ENCODE data around the gene ADGRF1.

ADGRF1 gene

DNA sequence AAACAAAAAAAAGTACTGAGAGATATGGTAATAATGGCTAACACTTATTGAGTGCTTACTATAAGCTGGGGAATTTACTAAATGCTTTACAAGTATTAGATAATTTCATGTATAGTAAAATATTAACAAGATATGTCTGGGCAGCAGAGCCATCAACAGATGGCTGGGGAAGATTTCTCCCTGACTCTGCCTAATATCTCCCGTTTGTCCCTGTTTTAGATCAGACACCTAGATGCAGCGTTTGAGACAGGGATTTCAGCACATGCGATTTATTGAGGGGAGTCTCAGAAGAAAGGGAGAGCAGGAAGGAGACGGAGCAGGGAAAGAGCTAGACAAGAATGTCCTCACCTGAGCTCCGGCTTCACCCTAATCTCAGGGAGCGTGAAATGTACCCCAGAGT, 36.9 kb upstream of the ADGRF1 start:
- Histone ChIP-seq H3K27ac (replicated peaks) (no peak overlapping the region), H3K4me3 (replicated peaks; ENCODE audit: insufficient read depth, low read length) (no peak overlapping the region), H3K27me3 (ENCODE audit: insufficient read depth, poor library complexity, severe bottlenecking) (peaks cover 13% of the 10 kb centered on the region)
- no peak for DNase-seq (ENCODE audit: low read depth in 1 of 2, low spot score in 1 of 2)
- TF ChIP-seq CTCF (IDR thresholded peaks at IDR 0.05; ENCODE audit: insufficient read depth, low read length) (no peak), GABPA (IDR thresholded peaks at IDR 0.05; ENCODE audit: low read depth) (no peak), SPI1 (IDR thresholded peaks at IDR 0.05; ENCODE audit: borderline replicate concordance, low read depth) (no peak), REST (IDR thresholded peaks at IDR 0.05; ENCODE audit: insufficient replicate concordance, low read depth) (no peak), POLR2AphosphoS5 (IDR thresholded peaks at IDR 0.05; ENCODE audit: low read depth) (no peak)

- peak; percentile 11 to 28 for DNase-seq (ENCODE audit: low read depth in 1 of 2, low spot score in 1 of 2)
- H3K27ac ChIP-seq (replicated peaks), result no peak overlapping the region
- H3K27me3 ChIP-seq (ENCODE audit: insufficient read depth, poor library complexity, severe bottlenecking), result peaks cover 13% of the 10 kb centered on the region
- no peak overlapping the region for H3K4me3 ChIP-seq (replicated peaks; ENCODE audit: insufficient read depth, low read length)
- TF ChIP-seq SPI1 (IDR thresholded peaks at IDR 0.05; ENCODE audit: borderline replicate concordance, low read depth) (peak; percentile 26; the same call in 1 of the 2 replicates), GABPA (IDR thresholded peaks at IDR 0.05; ENCODE audit: low read depth) (no peak)
Measured at GRCh38 chr6:47076422-47077344, 34.6 kb upstream of the ADGRF1 start.

DNA sequence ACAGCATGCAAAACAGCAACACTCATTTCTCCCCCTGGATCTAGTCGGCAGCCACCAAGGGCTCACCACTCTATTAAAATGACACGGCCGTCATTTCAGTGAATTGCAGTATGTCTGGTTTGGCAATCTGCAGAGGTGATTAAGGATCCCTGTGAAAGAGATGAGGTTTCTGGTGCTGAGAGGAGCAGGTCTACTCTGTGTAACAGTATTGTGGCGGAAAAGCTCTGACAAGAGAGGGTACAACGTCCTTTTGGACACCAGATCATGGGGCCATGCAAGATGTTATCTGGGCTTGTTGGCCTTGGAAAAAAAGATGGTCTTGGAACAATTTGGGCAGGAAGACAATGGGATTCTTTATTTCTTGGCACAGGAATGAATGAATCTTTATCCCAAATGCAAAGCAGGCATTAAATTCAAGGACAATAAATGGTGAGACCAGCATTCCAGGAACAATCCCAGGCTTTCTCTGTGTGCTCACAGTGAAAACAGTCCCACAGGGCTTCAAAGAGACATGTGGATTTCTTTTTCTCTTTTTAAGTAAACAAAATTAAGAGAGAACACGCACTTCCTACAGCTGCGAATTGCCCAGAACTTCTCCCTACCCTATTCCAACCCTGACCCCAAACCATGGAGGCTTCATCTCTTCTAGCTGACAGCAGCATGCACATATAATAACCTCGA, 33.7 kb upstream of the ADGRF1 start:
- no peak overlapping the region for H3K27ac ChIP-seq (replicated peaks)
- no peak for DNase-seq (ENCODE audit: low read depth in 1 of 2, low spot score in 1 of 2)
- peaks cover 13% of the 10 kb centered on the region for H3K27me3 ChIP-seq (ENCODE audit: insufficient read depth, poor library complexity, severe bottlenecking)
- TF ChIP-seq SPI1 (IDR thresholded peaks at IDR 0.05; ENCODE audit: borderline replicate concordance, low read depth), result no peak
- no peak for TF ChIP-seq CTCF (IDR thresholded peaks at IDR 0.05; ENCODE audit: insufficient read depth, low read length)
- no peak for TF ChIP-seq REST (IDR thresholded peaks at IDR 0.05; ENCODE audit: insufficient replicate concordance, low read depth)
- TF ChIP-seq POLR2AphosphoS5 (IDR thresholded peaks at IDR 0.05; ENCODE audit: low read depth), result no peak
- no peak for TF ChIP-seq GABPA (IDR thresholded peaks at IDR 0.05; ENCODE audit: low read depth)
- H3K4me3 ChIP-seq (replicated peaks; ENCODE audit: insufficient read depth, low read length), result no peak overlapping the region

DNA sequence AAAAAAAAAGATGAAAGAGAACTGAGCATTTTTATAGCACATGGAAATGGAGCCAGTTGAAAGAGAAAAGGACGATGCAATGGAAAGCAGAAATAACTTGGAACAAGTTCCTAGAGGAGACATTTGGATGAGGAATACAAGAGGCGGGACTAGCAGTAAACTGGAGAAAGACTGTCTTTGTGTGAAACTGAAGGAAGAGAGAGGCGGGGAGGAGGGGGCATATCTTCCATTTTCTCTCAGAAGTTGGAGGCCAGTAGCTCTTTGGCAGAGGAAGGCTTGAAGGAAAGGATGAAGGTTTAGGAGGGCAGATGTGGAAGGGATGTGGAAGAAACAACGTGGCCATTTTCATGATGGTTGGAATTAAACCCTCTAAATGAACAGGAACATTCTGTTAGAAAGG, 33.0 kb upstream of the ADGRF1 start:
- Histone ChIP-seq H3K4me3 (replicated peaks; ENCODE audit: insufficient read depth, low read length) (no peak overlapping the region), H3K27ac (replicated peaks) (no peak overlapping the region), H3K27me3 (ENCODE audit: insufficient read depth, poor library complexity, severe bottlenecking) (peaks cover 13% of the 10 kb centered on the region)
- no peak for DNase-seq (ENCODE audit: low read depth in 1 of 2, low spot score in 1 of 2)
- TF ChIP-seq POLR2AphosphoS5 (IDR thresholded peaks at IDR 0.05; ENCODE audit: low read depth), result no peak
- no peak for TF ChIP-seq REST (IDR thresholded peaks at IDR 0.05; ENCODE audit: insufficient replicate concordance, low read depth)
- no peak for TF ChIP-seq GABPA (IDR thresholded peaks at IDR 0.05; ENCODE audit: low read depth)
- no peak for TF ChIP-seq SPI1 (IDR thresholded peaks at IDR 0.05; ENCODE audit: borderline replicate concordance, low read depth)
- no peak for TF ChIP-seq CTCF (IDR thresholded peaks at IDR 0.05; ENCODE audit: insufficient read depth, low read length)

All from HL-60 (cell line).